SK-N-MC (cell line): ENCODE measurements around the gene CDYL.
"Not testable (repeated sequence)": the region's sequence is repeated elsewhere in the genome, so short reads cannot be mapped to it uniquely, and the experiment has no call there.

Experiments
- DNase-seq: peaks from one replicate; pipeline ENCODE4 v3.0.0-alpha.2; 2011; ENCODE audit warnings: low read depth, low spot score
- H3K27ac ChIP-seq: fragments of 200-600 bp; sonication (generic); 2 replicates; pipeline ENCODE4 v1.5.1; 2016; ENCODE audit warnings: mixed run types
- H3K36me3 ChIP-seq: fragments of 200-600 bp; sonication (generic); 2 replicates; pipeline ENCODE4 v1.6.1; 2017; ENCODE audit warnings: antibody characterized with exemption, low read length, mixed read lengths; ENCODE audit not compliant: insufficient read depth
- H3K4me3 ChIP-seq: fragments of 200-600 bp; sonication (generic); 2 replicates; pipeline ENCODE4 v1.5.1; 2016
- H3K9ac ChIP-seq: fragments of 200-600 bp; sonication (generic); 2 replicates; pipeline ENCODE4 v1.8.0; 2017; ENCODE audit warnings: mixed run types, mixed read lengths; ENCODE audit not compliant: insufficient read length
- H3K9me3 ChIP-seq: fragments of 200-600 bp; sonication (generic); 2 replicates; pipeline ENCODE4 v1.6.1; 2017; ENCODE audit warnings: low read depth, mild to moderate bottlenecking, antibody characterized with exemption, low read length, moderate library complexity, mixed read lengths
- EZH2 ChIP-seq: fragments of 200-600 bp; sonication (generic); IDR thresholded peaks from one replicate; pipeline ENCODE4 v1.6.1; 2017; ENCODE audit warnings: antibody characterized with exemption
- FOXP2 ChIP-seq: optimal IDR thresholded peaks from 2 replicates; pipeline ENCODE3; 2011; ENCODE audit warnings: mild to moderate bottlenecking, moderate library complexity; ENCODE audit not compliant: insufficient read depth; ENCODE audit errors: extremely low read length, control extremely low read depth
- POLR2AphosphoS5 ChIP-seq: IDR thresholded peaks from 2 replicates; pipeline ENCODE4 v1.6.1; 2012; ENCODE audit warnings: mild to moderate bottlenecking, low read depth, low read length, borderline replicate concordance

Gene CDYL

GRCh38 chr6:4849226-4850022 is 73.2 kb downstream of the CDYL start:
- H3K9me3 ChIP-seq, result peaks cover 7% of the 10 kb centered on the region; the same call in 1 of the 2 replicates

GRCh38 chr6:4851035-4851434 is 74.8 kb downstream of the CDYL start:
- DNase-seq, result no peak
- TF ChIP-seq POLR2AphosphoS5 (no peak), EZH2 (no peak), FOXP2 (no peak)
- Histone ChIP-seq H3K9me3 (no peaks in the 10 kb centered on the region), H3K4me3 (no peak overlapping the region), H3K9ac (no peak overlapping the region), H3K36me3 (no peaks in the 10 kb centered on the region), H3K27ac (no peak overlapping the region)

More at GRCh38 chr6:4849226-4850022, 73.2 kb downstream of the CDYL start:
- Histone ChIP-seq H3K36me3 (peaks cover 4% of the 10 kb centered on the region; the same call in 1 of the 2 replicates), H3K9ac (no peak overlapping the region), H3K4me3 (no peak overlapping the region), H3K27ac (no peak overlapping the region)
- DNase-seq, result no peak
- TF ChIP-seq EZH2, result no peak
- TF ChIP-seq FOXP2, result no peak
- TF ChIP-seq POLR2AphosphoS5, result no peak

- not testable (repeated sequence) for H3K36me3 ChIP-seq, H3K9me3 ChIP-seq, H3K27ac ChIP-seq, H3K9ac ChIP-seq, H3K4me3 ChIP-seq
- peak; percentile 14 for DNase-seq
These were observed 76.0 kb downstream of the CDYL start for GRCh38 chr6:4852186-4852585.

- H3K9me3 ChIP-seq, result no peaks in the 10 kb centered on the region
These were observed 76.7 kb downstream of the CDYL start for GRCh38 chr6:4852938-4853337.

GRCh38 chr6:4853349-4853748 is 77.1 kb downstream of the CDYL start:
- no peak for DNase-seq
- no peak overlapping the region for H3K4me3 ChIP-seq
- peak overlapping the region; percentile 54; the same call in 1 of the 2 replicates for H3K27ac ChIP-seq
- no peak overlapping the region for H3K9ac ChIP-seq
- no peaks in the 10 kb centered on the region for H3K9me3 ChIP-seq
- H3K36me3 ChIP-seq, result no peaks in the 10 kb centered on the region
- TF ChIP-seq EZH2, result no peak

More at GRCh38 chr6:4852938-4853337, 76.7 kb downstream of the CDYL start:
- Histone ChIP-seq H3K36me3 (no peaks in the 10 kb centered on the region), H3K9ac (no peak overlapping the region), H3K4me3 (no peak overlapping the region), H3K27ac (peak overlapping the region; percentile 54; the same call in 1 of the 2 replicates)
- no peak for DNase-seq
- TF ChIP-seq POLR2AphosphoS5, result no peak
- TF ChIP-seq FOXP2, result no peak
- TF ChIP-seq EZH2, result no peak

GRCh38 chr6:4853782-4854511 is 77.7 kb downstream of the CDYL start:
- H3K4me3 ChIP-seq, result no peak overlapping the region
- DNase-seq, result no peak
- H3K36me3 ChIP-seq, result no peaks in the 10 kb centered on the region
- no peak overlapping the region for H3K27ac ChIP-seq
- no peak for TF ChIP-seq POLR2AphosphoS5
- no peak for TF ChIP-seq EZH2
- no peak for TF ChIP-seq FOXP2
- no peaks in the 10 kb centered on the region for H3K9me3 ChIP-seq
- H3K9ac ChIP-seq, result no peak overlapping the region

GRCh38 chr6:4856785-4857184 is 80.6 kb downstream of the CDYL start:
- no peaks in the 10 kb centered on the region for H3K36me3 ChIP-seq
- H3K27ac ChIP-seq, result no peak overlapping the region
- no peak for TF ChIP-seq EZH2
- TF ChIP-seq POLR2AphosphoS5, result no peak
- no peak for TF ChIP-seq FOXP2
- no peak overlapping the region for H3K4me3 ChIP-seq
- no peak for DNase-seq
- no peaks in the 10 kb centered on the region for H3K9me3 ChIP-seq
- H3K9ac ChIP-seq, result no peak overlapping the region

GRCh38 chr6:4858194-4859015 is 82.2 kb downstream of the CDYL start:
- no peaks in the 10 kb centered on the region for H3K36me3 ChIP-seq
- H3K27ac ChIP-seq, result no peak overlapping the region
- no peak overlapping the region for H3K4me3 ChIP-seq
- DNase-seq, result no peak
- no peak overlapping the region for H3K9ac ChIP-seq
- H3K9me3 ChIP-seq, result no peaks in the 10 kb centered on the region
- TF ChIP-seq EZH2 (no peak), POLR2AphosphoS5 (no peak), FOXP2 (no peak)
